Tibial nerve (tissue), 4 donors: ENCODE results near the gene FHDC1. TPM values are rescaled to one million over a fixed set of nuclear protein-coding genes. Genes with fewer than 3 reads are reported as not detected.

Experiments
- DNase-seq, 2 donors: peaks; one replicate each; pipeline ENCODE4 v3.0.0-alpha.2; 2019; ENCODE audit warnings: low spot score in 2 of 2
- H3K27ac ChIP-seq, 4 donors: fragments of 200-600 bp; sonication (generic) in 3 of 4; one replicate each; pipeline ENCODE4 v1.5.1; 2017 to 2019; ENCODE audit warnings: mild to moderate bottlenecking in 1 of 4
- H3K27me3 ChIP-seq, 2 donors: fragments of 200-600 bp; sonication (generic) in 1 of 2; one replicate each; pipeline versions ENCODE4 v1.5.1 to v1.6.0; 2017 to 2019
- H3K36me3 ChIP-seq, 3 donors: fragments of 200-600 bp; sonication (generic); one replicate each; pipeline ENCODE4 v1.5.1; 2018 to 2019
- H3K4me1 ChIP-seq, 4 donors: fragments of 200-600 bp; sonication (generic) in 3 of 4; one replicate each; pipeline ENCODE4 v1.5.1; 2017 to 2019
- H3K4me3 ChIP-seq, 4 donors: fragments of 200-600 bp; sonication (generic) in 3 of 4; one replicate each; pipeline ENCODE4 v1.5.1; 2017 to 2019; ENCODE audit warnings: mild to moderate bottlenecking in 1 of 4, moderate library complexity in 1 of 4
- H3K9me3 ChIP-seq, 4 donors: fragments of 200-600 bp; sonication (generic) in 3 of 4; one replicate each; pipeline ENCODE4 v1.5.1; 2017 to 2019
- CTCF ChIP-seq, 5 experiments: fragments of 200-600 bp in 3 of 5; fragments of 450-650 bp in 2 of 5; sonication (generic) in 3 of 5; IDR thresholded peaks; one replicate each; pipeline ENCODE4 v1.5.1; 2016 to 2019; ENCODE audit warnings: antibody characterized with exemption in 5 of 5, mild to moderate bottlenecking in 3 of 5, moderate library complexity in 2 of 5
- EP300 ChIP-seq, 2 donors: sonication (generic); formaldehyde crosslinking; IDR thresholded peaks; one replicate each; pipeline ENCODE4 v1.6.1; 2017; ENCODE audit warnings: antibody characterized with exemption in 2 of 2, mild to moderate bottlenecking in 1 of 2
- POLR2A ChIP-seq, 2 donors: fragments of 450-650 bp; IDR thresholded peaks; one replicate each; pipeline ENCODE4 v1.6.1; 2017; ENCODE audit warnings: antibody characterized with exemption in 2 of 2, mild to moderate bottlenecking in 2 of 2, moderate library complexity in 2 of 2
- WGBS, 2 donors: methylation state at CpG; one replicate each; pipeline ENCODE4 v1.1.5; 2018; 5-methylcytosine and 5-hydroxymethylcytosine counted together
- total RNA-seq, 4 donors: library from RNA; depleted of rRNA; stranded (reverse); fragments of >200 nt; gene quantifications; one replicate each; pipeline ENCODE4 v1.1.0, GENCODE V29; 2016

FHDC1 gene
- total RNA-seq, 4 donors from 2014 or later = 2.2 to 7.9 (median 6.1) TPM

GRCh38 chr4:152910521-152910920 lies 25.6 kb upstream of the FHDC1 start:
- no peak overlapping the region for H3K27ac ChIP-seq
- H3K4me3 ChIP-seq = no peak overlapping the region
- no peaks in the 10 kb centered on the region for H3K27me3 ChIP-seq
- no peak for TF ChIP-seq EP300 (IDR thresholded peaks at IDR 0.05)
- no peak for TF ChIP-seq POLR2A (IDR thresholded peaks at IDR 0.05)
- TF ChIP-seq CTCF (IDR thresholded peaks at IDR 0.05) = no peak
- no peaks in the 10 kb centered on the region for H3K9me3 ChIP-seq
- WGBS, 2 donors = 73 to 89% methylated on average over 3 of the region's 3 CpGs
- H3K4me1 ChIP-seq = no peaks in the 10 kb centered on the region
- no peak for DNase-seq
- H3K36me3 ChIP-seq = peaks cover 0 to 25% (median 0%) of the 10 kb centered on the region in 3 donors

- no peak for DNase-seq
- WGBS, 2 donors = 66 to 67% methylated on average over 3 of the region's 3 CpGs
- Histone ChIP-seq H3K4me1 (peaks cover 0 to 16% (median 0%) of the 10 kb centered on the region in 4 donors), H3K4me3 (no peak overlapping the region), H3K36me3 (no peaks in the 10 kb centered on the region), H3K27ac (no peak overlapping the region), H3K9me3 (peaks cover 0 to 4% (median 0%) of the 10 kb centered on the region in 4 donors), H3K27me3 (no peaks in the 10 kb centered on the region)
- TF ChIP-seq CTCF (IDR thresholded peaks at IDR 0.05) (no peak), POLR2A (IDR thresholded peaks at IDR 0.05) (no peak), EP300 (IDR thresholded peaks at IDR 0.05) (no peak)
Measured at GRCh38 chr4:152917543-152918395, 18.4 kb upstream of the FHDC1 start.

DNA sequence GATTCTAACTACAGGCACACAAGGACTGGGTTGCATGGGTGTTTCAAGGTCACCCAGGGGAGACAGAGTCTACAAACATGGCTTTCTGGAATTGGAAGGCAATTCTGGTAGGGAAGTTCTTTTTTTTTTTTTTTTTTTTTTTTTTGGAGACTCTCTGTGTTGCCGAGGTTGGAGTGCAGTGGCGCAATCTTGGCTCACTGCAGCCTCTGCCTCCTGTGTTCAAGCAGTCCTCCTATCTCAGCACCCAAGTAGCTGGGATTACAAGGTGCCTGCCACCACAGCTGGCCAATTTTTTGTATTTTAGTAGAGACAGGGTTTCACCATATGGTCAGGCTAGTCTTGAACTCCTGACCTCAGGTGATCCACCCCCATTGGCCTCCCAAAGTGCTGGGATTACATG lies 16.3 kb upstream of the FHDC1 start:
- Histone ChIP-seq H3K4me3 (no peak overlapping the region), H3K9me3 (peaks cover 0 to 4% (median 0%) of the 10 kb centered on the region in 4 donors), H3K4me1 (peaks cover 0 to 16% (median 0%) of the 10 kb centered on the region in 4 donors), H3K36me3 (no peaks in the 10 kb centered on the region), H3K27me3 (no peaks in the 10 kb centered on the region), H3K27ac (no peak overlapping the region)
- no peak for DNase-seq
- TF ChIP-seq POLR2A (IDR thresholded peaks at IDR 0.05) (no peak), EP300 (IDR thresholded peaks at IDR 0.05) (no peak), CTCF (IDR thresholded peaks at IDR 0.05) (no peak)
- WGBS, 2 donors = 92 to 100% methylated on average over 2 of the region's 2 CpGs

- no peaks in the 10 kb centered on the region for H3K36me3 ChIP-seq
- H3K27ac ChIP-seq = no peak overlapping the region
- no peak overlapping the region for H3K4me3 ChIP-seq
- H3K4me1 ChIP-seq = peaks cover 0 to 16% (median 0%) of the 10 kb centered on the region in 4 donors
- H3K27me3 ChIP-seq = no peaks in the 10 kb centered on the region
- no peak for DNase-seq
- H3K9me3 ChIP-seq = peaks cover 0 to 4% (median 0%) of the 10 kb centered on the region in 4 donors
- no peak for TF ChIP-seq CTCF (IDR thresholded peaks at IDR 0.05)
- 60 to 72% methylated on average over 1 of the region's 1 CpG for WGBS, 2 donors
Measured at GRCh38 chr4:152920768-152921167, 15.4 kb upstream of the FHDC1 start.

- TF ChIP-seq EP300 (IDR thresholded peaks at IDR 0.05) (no peak), POLR2A (IDR thresholded peaks at IDR 0.05) (no peak), CTCF (IDR thresholded peaks at IDR 0.05) (no peak)
- DNase-seq = no peak
- H3K27ac ChIP-seq = no peak overlapping the region
- peaks cover 0 to 16% (median 0%) of the 10 kb centered on the region in 4 donors for H3K4me1 ChIP-seq
- no peaks in the 10 kb centered on the region for H3K36me3 ChIP-seq
- peaks cover 0 to 4% (median 0%) of the 10 kb centered on the region in 4 donors for H3K9me3 ChIP-seq
- no peak overlapping the region for H3K4me3 ChIP-seq
- no peaks in the 10 kb centered on the region for H3K27me3 ChIP-seq
Measured at GRCh38 chr4:152921284-152921683, 14.8 kb upstream of the FHDC1 start.
